ENCODE measurements around the gene IQCE.

DNA sequence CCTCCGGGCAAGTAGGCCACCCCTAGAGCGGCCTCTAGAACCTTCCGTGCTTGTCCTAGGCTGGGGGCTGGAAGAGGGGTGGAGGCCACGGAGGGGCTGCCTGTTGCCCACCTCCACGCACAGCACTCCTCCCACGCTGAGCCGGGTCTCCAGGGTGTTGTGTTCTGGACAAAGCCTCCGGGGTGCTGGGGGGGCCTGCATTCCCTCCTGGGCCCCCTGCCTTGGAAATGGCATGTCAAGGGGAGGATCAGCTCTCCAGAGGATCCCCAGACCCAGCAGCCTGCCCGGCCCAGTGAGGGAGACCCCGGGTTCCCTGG is 64.9 kb downstream of the IQCE start:
- TF ChIP-seq RARB (CRISPR knock-in tag; IDR thresholded peaks at IDR 0.05): no peak
- TF ChIP-seq, protein P1, sequence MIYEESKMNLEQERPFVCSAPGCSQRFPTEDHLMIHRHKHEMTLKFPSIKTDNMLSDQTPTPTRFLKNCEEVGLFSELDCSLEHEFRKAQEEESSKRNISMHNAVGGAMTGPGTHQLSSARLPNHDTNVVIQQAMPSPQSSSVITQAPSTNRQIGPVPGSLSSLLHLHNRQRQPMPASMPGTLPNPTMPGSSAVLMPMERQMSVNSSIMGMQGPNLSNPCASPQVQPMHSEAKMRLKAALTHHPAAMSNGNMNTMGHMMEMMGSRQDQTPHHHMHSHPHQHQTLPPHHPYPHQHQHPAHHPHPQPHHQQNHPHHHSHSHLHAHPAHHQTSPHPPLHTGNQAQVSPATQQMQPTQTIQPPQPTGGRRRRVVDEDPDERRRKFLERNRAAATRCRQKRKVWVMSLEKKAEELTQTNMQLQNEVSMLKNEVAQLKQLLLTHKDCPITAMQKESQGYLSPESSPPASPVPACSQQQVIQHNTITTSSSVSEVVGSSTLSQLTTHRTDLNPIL (CRISPR knock-in tag; IDR thresholded peaks at IDR 0.05; ENCODE audit: low read depth): no peak
